ENCODE measurements around the gene ANKFN1.

ANKFN1 gene

GRCh38 chr17:56510554-56511342, 357.5 kb downstream of the ANKFN1 start:
- no peak for DNase-seq (ENCODE audit: low read depth)

GRCh38 chr17:56514264-56514663, 361.0 kb downstream of the ANKFN1 start:
- DNase-seq (ENCODE audit: low read depth) = no peak

GRCh38 chr17:56514899-56515298, 361.6 kb downstream of the ANKFN1 start:
- no peak for DNase-seq (ENCODE audit: low read depth)

GRCh38 chr17:56521414-56522141, 368.3 kb downstream of the ANKFN1 start:
- DNase-seq (ENCODE audit: low read depth) = no peak

GRCh38 chr17:56523042-56523441, 369.8 kb downstream of the ANKFN1 start:
- no peak for DNase-seq (ENCODE audit: low read depth)

GRCh38 chr17:56528696-56529095, 375.4 kb downstream of the ANKFN1 start:
- no peak for DNase-seq (ENCODE audit: low read depth)

- DNase-seq (ENCODE audit: low read depth) = no peak
These were observed 379.7 kb downstream of the ANKFN1 start for GRCh38 chr17:56532926-56533325.

- DNase-seq (ENCODE audit: low read depth) = no peak
These were observed 383.5 kb downstream of the ANKFN1 start for GRCh38 chr17:56536766-56537165.

GRCh38 chr17:56540836-56541235, 387.6 kb downstream of the ANKFN1 start:
- DNase-seq (ENCODE audit: low read depth) = no peak

- DNase-seq (ENCODE audit: low read depth) = no peak
These were observed 390.0 kb downstream of the ANKFN1 start for GRCh38 chr17:56543280-56543679.

GRCh38 chr17:56545106-56545505, 391.8 kb downstream of the ANKFN1 start:
- DNase-seq (ENCODE audit: low read depth) = no peak

- no peak for DNase-seq (ENCODE audit: low read depth)
These were observed 392.7 kb downstream of the ANKFN1 start for GRCh38 chr17:56545930-56546329.

GRCh38 chr17:56548661-56549060, 395.4 kb downstream of the ANKFN1 start:
- DNase-seq (ENCODE audit: low read depth) = no peak

- DNase-seq (ENCODE audit: low read depth) = no peak
These were observed 396.2 kb downstream of the ANKFN1 start for GRCh38 chr17:56549501-56549900.

GRCh38 chr17:56557682-56558081, 404.4 kb downstream of the ANKFN1 start:
- DNase-seq (ENCODE audit: low read depth) = no peak

GRCh38 chr17:56558088-56558487, 404.8 kb downstream of the ANKFN1 start:
- DNase-seq (ENCODE audit: low read depth) = no peak
